Bronchial epithelial cell (primary cell): Measurements from ENCODE around the gene PIK3CA. TPM values are rescaled to one million over a fixed set of nuclear protein-coding genes. Genes with fewer than 3 reads are reported as not detected.

Source experiments
- total RNA-seq: library from RNA; depleted of rRNA; stranded (reverse); fragments of >200 nt; gene quantifications from 2 replicates; pipeline ENCODE4 v1.2.1, GENCODE V29; 2014

Gene PIK3CA
- total RNA-seq, 1 donor from 2014 or later, result 20.3 TPM

Other genes starting within 250 kb of the PIK3CA start
- 12.2 and 15.3 TPM in 2 replicates for gene ZMAT3, start 76.5 kb upstream of the PIK3CA start, total RNA-seq
- gene KCNMB3, start 102.8 kb downstream of the PIK3CA start, total RNA-seq, result 0.38 and 1.1 TPM in 2 replicates
- 31.4 and 51.6 TPM in 2 replicates for gene ZNF639, start 174.7 kb downstream of the PIK3CA start, total RNA-seq
- 47.1 and 68.0 TPM in 2 replicates for gene MFN1, start 199.4 kb downstream of the PIK3CA start, total RNA-seq